ENCODE data around the gene PLCD3.

- no peak for TF ChIP-seq ZNF274 (IDR thresholded peaks at IDR 0.05; ENCODE audit: low read depth, low read length)
- TF ChIP-seq SUZ12 (IDR thresholded peaks at IDR 0.05; ENCODE audit: extremely low read depth, insufficient read depth, insufficient read length), result no peak
Observed at GRCh38 chr17:45136846-45137560, 4.7 kb upstream of the PLCD3 start.

Measured in NT2/D1 (cell line).